ENCODE results near the gene PRDM5. TPM values are rescaled to one million over a fixed set of nuclear protein-coding genes. Genes with fewer than 3 reads are reported as not detected.
"Not testable (repeated sequence)": the region's sequence is repeated elsewhere in the genome, so short reads cannot be mapped to it uniquely, and the experiment has no call there.

The PRDM5 gene
- total RNA-seq, 1 donor from 2014 or later = 6.9 TPM

GRCh38 chr4:120765260-120765680, 157.3 kb downstream of the PRDM5 start:
- no peak for DNase-seq (ENCODE audit: extremely low read depth, low read depth, low spot score)

GRCh38 chr4:120763650-120764049, 158.9 kb downstream of the PRDM5 start:
- no peak for DNase-seq (ENCODE audit: extremely low read depth, low read depth, low spot score)

- DNase-seq (ENCODE audit: extremely low read depth, low read depth, low spot score) = no peak
Observed at GRCh38 chr4:120761070-120761469, 161.5 kb downstream of the PRDM5 start.

- DNase-seq (ENCODE audit: extremely low read depth, low read depth, low spot score) = no peak
Observed at GRCh38 chr4:120760047-120760446, 162.5 kb downstream of the PRDM5 start.

GRCh38 chr4:120755864-120756263, 166.7 kb downstream of the PRDM5 start:
- DNase-seq (ENCODE audit: extremely low read depth, low read depth, low spot score) = no peak

GRCh38 chr4:120754590-120754989, 167.9 kb downstream of the PRDM5 start:
- DNase-seq (ENCODE audit: extremely low read depth, low read depth, low spot score) = no peak

GRCh38 chr4:120753854-120754253, 168.7 kb downstream of the PRDM5 start:
- no peak for DNase-seq (ENCODE audit: extremely low read depth, low read depth, low spot score)

GRCh38 chr4:120750152-120750525, 172.4 kb downstream of the PRDM5 start:
- DNase-seq (ENCODE audit: extremely low read depth, low read depth, low spot score) = no peak

GRCh38 chr4:120749445-120750151, 172.9 kb downstream of the PRDM5 start:
- DNase-seq (ENCODE audit: extremely low read depth, low read depth, low spot score) = no peak

GRCh38 chr4:120741636-120742035, 180.9 kb downstream of the PRDM5 start:
- not testable (repeated sequence) for DNase-seq (ENCODE audit: extremely low read depth, low read depth, low spot score)

- no peak for DNase-seq (ENCODE audit: extremely low read depth, low read depth, low spot score)
Observed at GRCh38 chr4:120736312-120736711, 186.2 kb downstream of the PRDM5 start.

- no peak for DNase-seq (ENCODE audit: extremely low read depth, low read depth, low spot score)
Observed at GRCh38 chr4:120733968-120734367, 188.6 kb downstream of the PRDM5 start.

- DNase-seq (ENCODE audit: extremely low read depth, low read depth, low spot score) = no peak
Observed at GRCh38 chr4:120733054-120733453, 189.5 kb downstream of the PRDM5 start.

GRCh38 chr4:120731561-120731960, 191.0 kb downstream of the PRDM5 start:
- no peak for DNase-seq (ENCODE audit: extremely low read depth, low read depth, low spot score)

GRCh38 chr4:120730777-120731320, 191.7 kb downstream of the PRDM5 start:
- no peak for DNase-seq (ENCODE audit: extremely low read depth, low read depth, low spot score)

- DNase-seq (ENCODE audit: extremely low read depth, low read depth, low spot score) = no peak
Observed at GRCh38 chr4:120728892-120729675, 193.4 kb downstream of the PRDM5 start.

GRCh38 chr4:120725639-120726580, 196.6 kb downstream of the PRDM5 start:
- no peak for DNase-seq (ENCODE audit: extremely low read depth, low read depth, low spot score)

- no peak for DNase-seq (ENCODE audit: extremely low read depth, low read depth, low spot score)
Observed at GRCh38 chr4:120724656-120725055, 197.9 kb downstream of the PRDM5 start.

GRCh38 chr4:120723986-120724385, 198.5 kb downstream of the PRDM5 start:
- no peak for DNase-seq (ENCODE audit: extremely low read depth, low read depth, low spot score)

- no peak for DNase-seq (ENCODE audit: extremely low read depth, low read depth, low spot score)
Observed at GRCh38 chr4:120723105-120723504, 199.4 kb downstream of the PRDM5 start.

- DNase-seq (ENCODE audit: extremely low read depth, low read depth, low spot score) = no peak
Observed at GRCh38 chr4:120722655-120723054, 199.9 kb downstream of the PRDM5 start.

Data from glomerular endothelial cell (primary cell).